ENCODE measurements around the gene SPINK8. TPM values are rescaled to one million over a fixed set of nuclear protein-coding genes. Genes with fewer than 3 reads are reported as not detected.

SPINK8 gene
- total RNA-seq, 4 donors from 2014 or later, result not detected

GRCh38 chr3:48289659-48290058 lies 43.8 kb downstream of the SPINK8 start:
- TF ChIP-seq POLR2A (IDR thresholded peaks at IDR 0.05), result no peak
- TF ChIP-seq, protein P1, sequence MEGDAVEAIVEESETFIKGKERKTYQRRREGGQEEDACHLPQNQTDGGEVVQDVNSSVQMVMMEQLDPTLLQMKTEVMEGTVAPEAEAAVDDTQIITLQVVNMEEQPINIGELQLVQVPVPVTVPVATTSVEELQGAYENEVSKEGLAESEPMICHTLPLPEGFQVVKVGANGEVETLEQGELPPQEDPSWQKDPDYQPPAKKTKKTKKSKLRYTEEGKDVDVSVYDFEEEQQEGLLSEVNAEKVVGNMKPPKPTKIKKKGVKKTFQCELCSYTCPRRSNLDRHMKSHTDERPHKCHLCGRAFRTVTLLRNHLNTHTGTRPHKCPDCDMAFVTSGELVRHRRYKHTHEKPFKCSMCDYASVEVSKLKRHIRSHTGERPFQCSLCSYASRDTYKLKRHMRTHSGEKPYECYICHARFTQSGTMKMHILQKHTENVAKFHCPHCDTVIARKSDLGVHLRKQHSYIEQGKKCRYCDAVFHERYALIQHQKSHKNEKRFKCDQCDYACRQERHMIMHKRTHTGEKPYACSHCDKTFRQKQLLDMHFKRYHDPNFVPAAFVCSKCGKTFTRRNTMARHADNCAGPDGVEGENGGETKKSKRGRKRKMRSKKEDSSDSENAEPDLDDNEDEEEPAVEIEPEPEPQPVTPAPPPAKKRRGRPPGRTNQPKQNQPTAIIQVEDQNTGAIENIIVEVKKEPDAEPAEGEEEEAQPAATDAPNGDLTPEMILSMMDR (IDR thresholded peaks at IDR 0.05), result no peak

DNA sequence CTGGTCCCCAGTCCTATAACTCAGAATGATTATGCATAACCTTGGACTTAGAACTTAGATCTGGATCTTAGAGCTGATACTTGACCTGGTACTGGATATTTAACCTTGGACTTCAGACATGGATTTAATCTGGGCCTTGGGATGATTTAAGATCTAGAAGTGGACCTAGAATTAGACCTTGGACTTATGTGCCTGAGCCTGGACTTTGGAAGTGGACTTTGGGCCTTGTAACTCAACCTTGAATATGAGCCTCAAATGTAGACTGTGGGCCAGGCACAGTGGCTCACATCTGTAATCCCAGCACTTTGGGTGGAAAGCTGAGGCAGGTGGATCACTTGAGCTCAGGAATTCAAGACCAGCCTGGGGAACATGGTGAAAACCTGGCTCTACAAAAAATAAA lies 46.4 kb downstream of the SPINK8 start:
- H3K9me3 ChIP-seq, result no peaks in the 10 kb centered on the region
- no peaks in the 10 kb centered on the region for H3K36me3 ChIP-seq
- TF ChIP-seq, protein P1 (IDR thresholded peaks at IDR 0.05), result no peak
- TF ChIP-seq POLR2A (IDR thresholded peaks at IDR 0.05), result no peak

More at GRCh38 chr3:48289659-48290058, 43.8 kb downstream of the SPINK8 start:
- H3K9me3 ChIP-seq, result no peaks in the 10 kb centered on the region
- no peaks in the 10 kb centered on the region for H3K27me3 ChIP-seq
- no peaks in the 10 kb centered on the region for H3K36me3 ChIP-seq
- intact Hi-C loops (cut with DNase I; ENCODE audit: low total_unique reads), result no loop called here
- no peaks in the 10 kb centered on the region for H3K4me1 ChIP-seq
- H3K27ac ChIP-seq, result no peak overlapping the region
- no peak for DNase-seq
- H3K4me3 ChIP-seq, result no peak overlapping the region

DNA sequence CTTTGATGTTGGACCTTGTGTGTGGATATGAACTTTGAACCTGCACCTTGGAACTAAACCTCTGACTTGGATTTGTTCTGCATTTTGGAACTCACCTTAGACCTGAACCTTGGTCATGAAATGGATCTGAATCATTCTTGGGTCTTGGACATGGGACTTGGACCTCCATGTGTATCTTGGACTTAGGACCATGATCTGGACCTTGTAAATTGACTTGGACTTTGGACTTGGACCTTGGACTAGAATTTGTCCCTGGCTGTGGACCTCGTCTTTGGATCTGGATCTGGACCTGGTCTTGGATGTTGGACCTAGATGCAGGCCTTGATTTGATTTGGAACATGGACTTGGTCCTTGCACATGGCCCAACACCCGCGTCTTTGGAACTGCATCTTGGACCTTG lies 47.2 kb downstream of the SPINK8 start:
- Histone ChIP-seq H3K36me3 (no peaks in the 10 kb centered on the region), H3K4me1 (no peaks in the 10 kb centered on the region), H3K4me3 (no peak overlapping the region), H3K9me3 (no peaks in the 10 kb centered on the region), H3K27me3 (no peaks in the 10 kb centered on the region), H3K27ac (no peak overlapping the region)
- intact Hi-C loops (cut with DNase I; ENCODE audit: low total_unique reads), result no loop called here
- TF ChIP-seq, protein P1 (IDR thresholded peaks at IDR 0.05), result no peak
- TF ChIP-seq POLR2A (IDR thresholded peaks at IDR 0.05), result no peak
- no peak for DNase-seq

More for the DNA sequence above, 46.4 kb downstream of the SPINK8 start:
- H3K27me3 ChIP-seq, result no peaks in the 10 kb centered on the region
- intact Hi-C loops (cut with DNase I; ENCODE audit: low total_unique reads), result no loop called here
- DNase-seq, result no peak
- no peak overlapping the region for H3K4me3 ChIP-seq
- no peak overlapping the region for H3K27ac ChIP-seq
- no peaks in the 10 kb centered on the region for H3K4me1 ChIP-seq

- H3K27me3 ChIP-seq, result no peaks in the 10 kb centered on the region
- no peaks in the 10 kb centered on the region for H3K36me3 ChIP-seq
- no peak for TF ChIP-seq POLR2A (IDR thresholded peaks at IDR 0.05)
- TF ChIP-seq, protein P1 (IDR thresholded peaks at IDR 0.05), result no peak
- H3K4me3 ChIP-seq, result no peak overlapping the region
- H3K27ac ChIP-seq, result no peak overlapping the region
- no peaks in the 10 kb centered on the region for H3K9me3 ChIP-seq
- H3K4me1 ChIP-seq, result no peaks in the 10 kb centered on the region
- intact Hi-C loops (cut with DNase I; ENCODE audit: low total_unique reads), result no loop called here
- DNase-seq, result no peak
These were observed 47.8 kb downstream of the SPINK8 start for GRCh38 chr3:48285675-48286074.

DNA sequence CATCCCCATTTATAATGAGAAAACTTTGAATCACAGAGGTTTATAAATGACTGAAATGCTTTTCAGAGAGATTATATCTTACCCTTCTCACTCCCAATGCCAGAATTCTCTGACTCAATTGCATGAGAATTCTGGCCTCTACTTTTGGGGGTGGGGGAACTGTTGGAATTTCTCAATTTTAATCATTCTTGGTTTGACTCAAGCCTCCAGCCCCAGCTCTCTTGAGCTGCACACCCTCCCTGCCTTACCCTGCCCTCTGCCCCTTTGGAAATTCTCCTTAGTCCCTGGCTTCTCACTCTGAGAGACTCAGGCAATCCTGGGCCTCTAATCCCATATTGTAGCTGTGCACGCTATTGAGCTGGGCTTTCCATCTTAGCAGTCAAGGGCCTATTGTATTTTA lies 48.3 kb downstream of the SPINK8 start:
- H3K4me1 ChIP-seq, result no peaks in the 10 kb centered on the region
- no peaks in the 10 kb centered on the region for H3K36me3 ChIP-seq
- H3K4me3 ChIP-seq, result no peak overlapping the region
- DNase-seq, result no peak
- H3K27ac ChIP-seq, result no peak overlapping the region
- TF ChIP-seq, protein P1 (IDR thresholded peaks at IDR 0.05), result no peak
- no peak for TF ChIP-seq POLR2A (IDR thresholded peaks at IDR 0.05)
- H3K27me3 ChIP-seq, result no peaks in the 10 kb centered on the region
- H3K9me3 ChIP-seq, result no peaks in the 10 kb centered on the region
- intact Hi-C loops (cut with DNase I; ENCODE audit: low total_unique reads), result no loop called here
